ENCODE measurements around the gene BAG2.

BAG2 gene

DNA sequence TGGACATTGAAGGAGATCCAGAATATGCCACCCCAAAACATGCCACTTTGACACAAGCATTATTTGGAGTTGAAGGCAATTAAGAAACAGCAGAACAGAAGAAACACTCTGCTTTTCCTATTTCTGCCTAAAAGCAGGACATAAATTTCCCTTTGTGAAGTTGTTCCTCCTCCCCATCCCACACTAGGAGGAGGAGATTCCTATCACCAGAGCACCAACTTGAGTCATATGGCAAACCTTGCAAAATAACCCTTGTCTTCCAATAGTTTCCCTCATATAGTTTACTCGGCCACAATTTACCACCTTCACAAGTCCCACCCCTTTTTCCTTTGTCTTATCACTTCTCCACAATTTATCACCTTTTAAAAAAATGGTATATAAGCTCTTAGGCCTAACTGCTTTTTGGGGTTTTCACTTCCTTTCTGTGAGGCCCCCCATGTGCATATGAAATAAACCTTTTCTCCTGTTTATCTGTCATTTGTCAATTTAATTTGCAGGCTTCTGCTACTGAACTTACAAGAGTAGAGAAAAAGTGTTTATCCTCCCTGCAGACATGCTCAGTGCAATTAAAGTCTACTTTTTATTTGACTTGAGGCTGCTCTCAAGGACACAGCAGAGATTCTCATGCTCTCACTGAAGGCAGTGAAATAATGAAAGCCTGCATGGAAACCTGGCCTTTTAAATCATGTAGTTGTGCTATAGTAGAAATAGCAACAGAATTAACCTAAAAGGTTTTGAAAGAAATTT, 52.8 kb downstream of the BAG2 start:
- no peak for FAIRE-seq

DNA sequence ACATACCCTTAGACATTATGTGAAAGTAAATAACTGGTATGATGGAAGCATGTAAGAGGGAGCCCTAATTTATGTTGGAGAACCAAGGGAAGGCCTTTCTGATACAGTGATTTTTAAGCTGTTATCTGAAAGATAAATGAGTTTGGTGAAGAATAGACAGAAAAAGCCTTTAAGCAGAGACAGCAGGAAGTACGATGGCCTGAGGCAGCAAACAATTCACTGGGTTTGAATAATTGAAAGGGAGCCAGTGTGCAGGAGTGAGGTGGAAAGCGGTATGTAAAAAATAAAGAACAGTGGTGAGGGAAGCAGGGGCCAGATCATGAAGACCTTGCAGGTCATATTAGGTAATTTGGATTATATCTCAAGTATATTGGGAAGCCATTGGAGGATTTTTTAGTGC, 54.1 kb downstream of the BAG2 start:
- no peak for FAIRE-seq

Data from G401.6 (cell line).